A549 (cell line): ENCODE results near the gene FUCA2. TPM values are rescaled to one million over a fixed set of nuclear protein-coding genes. Genes with fewer than 3 reads are reported as not detected.
A peak's percentile ranks its signal among the peaks of the same experiment; 100 is the strongest.

ENCODE experiments used
- ATAC-seq, 2 experiments: fragments of 200-7000 bp in 1 of 2; fragments of >200 bp in 1 of 2; cut with Nextera tagmentation in 1 of 2; cut with Tn5 transposase in 1 of 2; 3 replicates each; pipeline versions ENCODE4 v1.8.0 to v1.9.1; 2018 to 2020; ENCODE audit warnings: mild to moderate bottlenecking in 1 of 2, moderate library complexity in 1 of 2
- CTCF ChIA-PET: fragments of 300-600 bp; sonication (Branson Sonifier 250); formaldehyde crosslinking; extraction: SDS; loops from one replicate; lab custom pipeline; 2021; ENCODE audit warnings: antibody characterized with exemption, inconsistent platforms; lab: Yijun Ruan, JAX
- POLR2A ChIA-PET: fragments of 350-600 bp; formaldehyde crosslinking; extraction: SDS; loops from one replicate; lab custom pipeline; 2021; ENCODE audit warnings: antibody characterized with exemption, inconsistent platforms; lab: Yijun Ruan, JAX
- DNase-seq, 2 experiments: peaks; one replicate each; pipeline versions ENCODE4 v3.0.0 to v3.0.0-alpha.2; 2011 to 2016; ENCODE audit warnings: low read depth in 1 of 2, low spot score in 1 of 2
- FAIRE-seq: peaks from 2 replicates; lab custom pipeline; 2011; peaks lifted over from hg19 to GRCh38; lab: Jason Lieb, UNC
- H3K27ac ChIP-seq, 2 experiments: fragments of >200 bp; sonication (Bioruptor Twin); formaldehyde crosslinking; 3 replicates each; pipeline ENCODE4 v1.5.1; 2016 to 2017
- H3K4me1 ChIP-seq: fragments of >200 bp; sonication (Bioruptor Twin); formaldehyde crosslinking; 3 replicates; pipeline ENCODE4 v1.6.1; 2016
- H3K4me2 ChIP-seq: fragments of >200 bp; sonication (Bioruptor Twin); formaldehyde crosslinking; 3 replicates; pipeline ENCODE4 v1.6.1; 2016
- H3K4me3 ChIP-seq: fragments of >200 bp; sonication (Bioruptor Twin); formaldehyde crosslinking; 3 replicates; pipeline ENCODE4 v1.5.1; 2016
- H3K9me3 ChIP-seq: fragments of >200 bp; sonication (Bioruptor Twin); formaldehyde crosslinking; 3 replicates; pipeline ENCODE4 v1.6.1; 2016
- BCL3 ChIP-seq: fragments of >200 bp; sonication (Bioruptor Twin); formaldehyde crosslinking; IDR thresholded peaks from 3 replicates; pipeline ENCODE4 v1.6.1; 2016
- CBX2 ChIP-seq: fragments of 200-600 bp; sonication (generic); IDR thresholded peaks from 2 replicates; pipeline ENCODE4 v1.6.1; 2016; ENCODE audit warnings: low read depth, mild to moderate bottlenecking, borderline replicate concordance
- CEBPB ChIP-seq, 2 experiments: fragments of >200 bp in 1 of 2; sonication (Bioruptor Twin) in 1 of 2; formaldehyde crosslinking in 1 of 2; IDR thresholded peaks; 2 replicates each; pipeline ENCODE4 v1.6.1; 2012 to 2016
- CHD2 ChIP-seq: fragments of 150-350 bp; IDR thresholded peaks from 2 replicates; pipeline ENCODE4 v1.6.1; 2014; ENCODE audit warnings: low read length; ENCODE audit not compliant: partially characterized antibody
- CHD4 ChIP-seq: fragments of 200-600 bp; sonication (generic); IDR thresholded peaks from 2 replicates; pipeline ENCODE4 v1.6.1; 2016; ENCODE audit warnings: antibody characterized with exemption, mild to moderate bottlenecking, borderline replicate concordance
- EHF ChIP-seq: fragments of 250-450 bp; sonication (Bioruptor Pico); IDR thresholded peaks from 2 replicates; pipeline ENCODE4 v1.5.0; 2020; ENCODE audit warnings: mild to moderate bottlenecking
- EHMT2 ChIP-seq: fragments of 200-600 bp; sonication (generic); IDR thresholded peaks from 2 replicates; pipeline ENCODE4 v1.6.1; 2016; ENCODE audit warnings: antibody characterized with exemption, low read depth, mild to moderate bottlenecking, moderate library complexity
- EP300 ChIP-seq, 2 experiments: fragments of >200 bp; sonication (Bioruptor Twin); formaldehyde crosslinking; IDR thresholded peaks; 2 replicates in 1 of 2; 3 replicates in 1 of 2; pipeline ENCODE4 v1.6.1; 2016 to 2017
- ESRRA ChIP-seq: fragments of 150-350 bp; IDR thresholded peaks from 2 replicates; pipeline ENCODE4 v1.6.1; 2014; ENCODE audit warnings: mild to moderate bottlenecking, low read length, borderline replicate concordance
- FOSL2 ChIP-seq, 2 experiments: fragments of 450-650 bp in 1 of 2; fragments of >200 bp in 1 of 2; sonication (Bioruptor Twin) in 1 of 2; formaldehyde crosslinking; IDR thresholded peaks; 2 replicates each; pipeline versions ENCODE4 v1.5.0 to v1.6.1; 2016 to 2020; ENCODE audit warnings: mild to moderate bottlenecking in 1 of 2, moderate library complexity in 1 of 2
- FOXS1 ChIP-seq: fragments of 250-450 bp; sonication (Bioruptor Pico); IDR thresholded peaks from 2 replicates; pipeline ENCODE4 v1.5.0; 2020; ENCODE audit warnings: mild to moderate bottlenecking, moderate library complexity
- HEYL ChIP-seq: fragments of 250-450 bp; sonication (Bioruptor Pico); IDR thresholded peaks from 2 replicates; pipeline ENCODE4 v1.8.0; 2021; ENCODE audit warnings: mild to moderate bottlenecking, moderate library complexity
- HOXA7 ChIP-seq: fragments of 250-450 bp; sonication (Bioruptor Pico); IDR thresholded peaks from 2 replicates; pipeline ENCODE4 v1.5.0; 2020; ENCODE audit warnings: mild to moderate bottlenecking, moderate library complexity
- HOXB13 ChIP-seq: fragments of 250-450 bp; sonication (Bioruptor Pico); IDR thresholded peaks from 2 replicates; pipeline ENCODE4 v1.5.0; 2020; ENCODE audit warnings: low read depth, mild to moderate bottlenecking, moderate library complexity
- HOXB5 ChIP-seq: fragments of 250-450 bp; sonication (Bioruptor Pico); IDR thresholded peaks from 2 replicates; pipeline ENCODE4 v1.5.0; 2020; ENCODE audit warnings: mild to moderate bottlenecking, moderate library complexity
- KDM1A ChIP-seq: fragments of 200-600 bp; sonication (generic); IDR thresholded peaks from 2 replicates; pipeline ENCODE4 v1.6.1; 2016; ENCODE audit warnings: low read depth, mild to moderate bottlenecking
- MAFK ChIP-seq: fragments of 450-650 bp; IDR thresholded peaks from 2 replicates; pipeline ENCODE4 v1.6.1; 2014; ENCODE audit not compliant: partially characterized antibody
- NFE2L2 ChIP-seq: fragments of 150-350 bp; conservative IDR thresholded peaks from 2 replicates; pipeline ENCODE4 v1.6.1; 2014; ENCODE audit warnings: low read length
- PHF8 ChIP-seq: fragments of 200-600 bp; sonication (generic); IDR thresholded peaks from 2 replicates; pipeline ENCODE4 v1.6.1; 2016; ENCODE audit warnings: low read depth, mild to moderate bottlenecking, antibody characterized with exemption, moderate library complexity, borderline replicate concordance
- POLR2A ChIP-seq: IDR thresholded peaks from 2 replicates; pipeline ENCODE4 v1.6.1; 2012; ENCODE audit warnings: mild to moderate bottlenecking, low read length
- RAD21 ChIP-seq, 2 experiments: fragments of >200 bp in 1 of 2; sonication (Bioruptor Twin) in 1 of 2; formaldehyde crosslinking in 1 of 2; IDR thresholded peaks in 1 of 2; conservative IDR thresholded peaks in 1 of 2; 2 replicates in 1 of 2; 3 replicates in 1 of 2; pipeline ENCODE4 v1.6.1; 2012 to 2018; ENCODE audit warnings: inconsistent platforms in 1 of 2
- RARB ChIP-seq: fragments of 250-450 bp; sonication (Bioruptor Pico); IDR thresholded peaks from 2 replicates; pipeline ENCODE4 v1.8.0; 2021; ENCODE audit warnings: mild to moderate bottlenecking, moderate library complexity
- RFX5 ChIP-seq: fragments of 450-650 bp; IDR thresholded peaks from 2 replicates; pipeline ENCODE4 v1.7.1; 2014; ENCODE audit warnings: antibody characterized with exemption, mild to moderate bottlenecking, moderate library complexity
- RNF2 ChIP-seq: fragments of 200-600 bp; sonication (generic); IDR thresholded peaks from 2 replicates; pipeline ENCODE4 v1.6.1; 2016; ENCODE audit warnings: low read depth, mild to moderate bottlenecking, antibody characterized with exemption, moderate library complexity, borderline replicate concordance
- SREBF2 ChIP-seq: fragments of 450-650 bp; IDR thresholded peaks from 2 replicates; pipeline ENCODE4 v1.6.1; 2014; ENCODE audit warnings: mild to moderate bottlenecking, moderate library complexity
- TFCP2L1 ChIP-seq: fragments of 250-450 bp; sonication (Bioruptor Pico); IDR thresholded peaks from 2 replicates; pipeline ENCODE4 v1.5.0; 2021; ENCODE audit warnings: mild to moderate bottlenecking
- TP53 ChIP-seq: fragments of 250-450 bp; sonication (Bioruptor Pico); IDR thresholded peaks from 2 replicates; pipeline ENCODE4 v1.5.0; 2021; ENCODE audit warnings: mild to moderate bottlenecking, moderate library complexity
- WGBS: methylation state at CpG from one replicate; pipeline ENCODE4 v1.1.6; 2017; ENCODE audit errors: missing lambda C conversion rate; 5-methylcytosine and 5-hydroxymethylcytosine counted together
- polyA plus RNA-seq, 4 experiments: library from polyadenylated mRNA; depleted of rRNA in 3 of 4; stranded (reverse); fragments of >200 nt; fragmentation: RNase III in 1 of 4; extraction: RNeasy Plus Mini Kit Qiagen cat#74134 plus additional on column Dnase treatment in 1 of 4; gene quantifications; 2 replicates in 3 of 4; 3 replicates in 1 of 4; pipeline ENCODE4 v1.2.3, GENCODE V29; 2011 to 2017
- TF ChIP-seq, protein P1 (sequence below): IDR thresholded peaks from 2 replicates; pipeline ENCODE4 v1.6.1; 2012
- TF ChIP-seq, protein P2 (sequence below): fragments of 200-600 bp; sonication (generic); IDR thresholded peaks from 2 replicates; pipeline ENCODE4 v1.6.1; 2016; ENCODE audit warnings: antibody characterized with exemption, mild to moderate bottlenecking, moderate library complexity
- TF ChIP-seq, protein P3 (sequence below): fragments of 250-450 bp; sonication (Bioruptor Pico); IDR thresholded peaks from 2 replicates; pipeline ENCODE4 v1.5.0; 2021; ENCODE audit warnings: mild to moderate bottlenecking, moderate library complexity, borderline replicate concordance

FUCA2 gene
- polyA plus RNA-seq, 2 of the 4 experiments (the other 2 are of a cell fraction): 46.9 to 55.5 TPM

DNA sequence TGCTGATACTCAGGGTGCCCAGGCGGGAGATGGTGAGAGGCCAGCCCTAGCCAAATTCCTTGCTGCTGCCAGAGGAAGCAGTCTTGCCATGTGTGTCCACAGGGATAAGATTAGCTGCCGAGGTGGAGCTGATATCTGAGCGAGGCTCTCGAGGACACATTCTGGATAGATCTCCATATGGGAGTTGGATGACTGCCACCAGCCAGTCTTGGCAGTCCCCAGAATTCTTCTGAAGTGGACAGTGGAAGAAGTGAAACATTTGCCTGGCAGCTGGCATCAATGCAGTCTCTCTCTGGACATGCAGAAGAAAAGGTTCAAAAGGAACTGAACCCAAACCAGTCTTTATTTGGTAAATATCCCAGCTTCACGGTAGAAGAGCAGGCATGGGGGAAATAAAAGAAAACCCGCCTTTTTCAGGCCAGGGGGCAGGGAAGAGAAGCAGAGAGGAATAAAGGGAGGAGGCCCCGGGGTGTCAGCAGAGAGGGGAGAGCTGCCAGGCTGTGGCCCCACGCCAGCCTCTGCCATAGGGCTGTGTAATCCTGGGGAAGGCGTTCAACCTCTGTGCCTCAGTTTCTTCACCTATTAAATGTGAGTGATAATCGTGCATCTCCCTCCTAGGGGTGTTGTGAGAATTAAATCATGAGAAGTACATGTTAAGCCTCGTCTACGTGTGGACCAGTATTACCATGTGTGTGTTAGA, 3.7 kb upstream of the FUCA2 start:
- no peak overlapping the region for H3K4me3 ChIP-seq
- FAIRE-seq (no peak), DNase-seq (no peak), ATAC-seq (no peak)
- peaks cover 7% of the 10 kb centered on the region; the same call in 2 of the 3 replicates for H3K4me1 ChIP-seq
- no peaks in the 10 kb centered on the region for H3K9me3 ChIP-seq
- 83% methylated on average over 11 of the region's 12 CpGs for WGBS
- ChIA-PET POLR2A (interaction anchor here (0.6 kb wide), 1 partner anchor 11 kb away, joined by 3 read pairs; no protein-coding TSS in a partner anchor), CTCF (no interaction called here)
- TF ChIP-seq FOXS1 (CRISPR knock-in tag) (no peak), RAD21 (conservative IDR thresholded peaks at IDR 0.05 in 1 of 2, IDR thresholded peaks at IDR 0.05 in 1 of 2) (no peak), RARB (CRISPR knock-in tag) (no peak), EHF (CRISPR knock-in tag) (no peak), CHD4 (no peak), MAFK (no peak), RFX5 (no peak), KDM1A (no peak), TFCP2L1 (CRISPR knock-in tag) (no peak), POLR2A (no peak), TP53 (CRISPR knock-in tag) (no peak), SREBF2 (no peak), NFE2L2 (no peak), PHF8 (no peak), ESRRA (no peak), HOXB13 (CRISPR knock-in tag) (no peak), BCL3 (no peak)
- TF ChIP-seq, protein P1, sequence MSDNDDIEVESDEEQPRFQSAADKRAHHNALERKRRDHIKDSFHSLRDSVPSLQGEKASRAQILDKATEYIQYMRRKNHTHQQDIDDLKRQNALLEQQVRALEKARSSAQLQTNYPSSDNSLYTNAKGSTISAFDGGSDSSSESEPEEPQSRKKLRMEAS: no peak
- H3K4me2 ChIP-seq: no peak overlapping the region
- H3K27ac ChIP-seq: no peak overlapping the region

DNA sequence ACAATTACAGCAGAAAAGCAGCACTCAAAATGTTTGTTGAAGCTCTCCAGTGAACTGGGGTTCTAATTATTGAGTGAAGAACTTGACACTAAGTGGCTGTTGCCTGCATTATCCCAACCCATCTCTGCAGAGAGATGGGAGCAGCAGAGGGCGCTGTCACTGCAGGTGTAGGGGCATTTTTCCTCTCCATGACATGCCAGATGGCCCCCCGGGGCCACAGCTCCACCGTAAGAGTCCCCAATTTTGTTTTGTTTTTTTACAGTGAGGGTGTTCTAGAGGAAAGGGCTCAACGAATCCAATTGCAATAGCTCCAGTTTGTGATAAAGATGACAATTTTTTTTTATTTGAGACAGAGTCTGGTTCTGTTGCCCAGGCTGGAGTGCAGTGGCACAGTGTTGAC, 1.9 kb upstream of the FUCA2 start:
- Histone ChIP-seq H3K27ac (no peak overlapping the region), H3K4me3 (no peak overlapping the region), H3K4me1 (peaks cover 15% of the 10 kb centered on the region; the same call in 2 of the 3 replicates), H3K4me2 (no peak overlapping the region), H3K9me3 (no peaks in the 10 kb centered on the region)
- 44% methylated on average over 2 of the region's 4 CpGs for whole genome bisulfite sequencing
- ATAC-seq (no peak), FAIRE-seq (no peak), DNase-seq (peak in 1 of 2 experiments; percentile 18)
- CTCF ChIA-PET: interaction anchor here (0.7 to 1.6 kb wide), 6 partner anchors 9 to 42 kb away, joined by 3 to 4 read pairs (median 3); no protein-coding TSS in a partner anchor
- POLR2A ChIA-PET: no interaction called here
- TF ChIP-seq CEBPB (IDR thresholded peaks at IDR 0.05): no peak
- TF ChIP-seq HOXA7: no peak
- no peak for TF ChIP-seq FOSL2 (IDR thresholded peaks at IDR 0.05)
- no peak for TF ChIP-seq FOSL2 (CRISPR knock-in tag; IDR thresholded peaks at IDR 0.05)
- no peak for TF ChIP-seq FOXS1 (CRISPR knock-in tag)
- no peak for TF ChIP-seq RNF2
- no peak for TF ChIP-seq CHD2
- no peak for TF ChIP-seq EP300 (IDR thresholded peaks at IDR 0.05)
- no peak for TF ChIP-seq CBX2
- TF ChIP-seq, protein P2, sequence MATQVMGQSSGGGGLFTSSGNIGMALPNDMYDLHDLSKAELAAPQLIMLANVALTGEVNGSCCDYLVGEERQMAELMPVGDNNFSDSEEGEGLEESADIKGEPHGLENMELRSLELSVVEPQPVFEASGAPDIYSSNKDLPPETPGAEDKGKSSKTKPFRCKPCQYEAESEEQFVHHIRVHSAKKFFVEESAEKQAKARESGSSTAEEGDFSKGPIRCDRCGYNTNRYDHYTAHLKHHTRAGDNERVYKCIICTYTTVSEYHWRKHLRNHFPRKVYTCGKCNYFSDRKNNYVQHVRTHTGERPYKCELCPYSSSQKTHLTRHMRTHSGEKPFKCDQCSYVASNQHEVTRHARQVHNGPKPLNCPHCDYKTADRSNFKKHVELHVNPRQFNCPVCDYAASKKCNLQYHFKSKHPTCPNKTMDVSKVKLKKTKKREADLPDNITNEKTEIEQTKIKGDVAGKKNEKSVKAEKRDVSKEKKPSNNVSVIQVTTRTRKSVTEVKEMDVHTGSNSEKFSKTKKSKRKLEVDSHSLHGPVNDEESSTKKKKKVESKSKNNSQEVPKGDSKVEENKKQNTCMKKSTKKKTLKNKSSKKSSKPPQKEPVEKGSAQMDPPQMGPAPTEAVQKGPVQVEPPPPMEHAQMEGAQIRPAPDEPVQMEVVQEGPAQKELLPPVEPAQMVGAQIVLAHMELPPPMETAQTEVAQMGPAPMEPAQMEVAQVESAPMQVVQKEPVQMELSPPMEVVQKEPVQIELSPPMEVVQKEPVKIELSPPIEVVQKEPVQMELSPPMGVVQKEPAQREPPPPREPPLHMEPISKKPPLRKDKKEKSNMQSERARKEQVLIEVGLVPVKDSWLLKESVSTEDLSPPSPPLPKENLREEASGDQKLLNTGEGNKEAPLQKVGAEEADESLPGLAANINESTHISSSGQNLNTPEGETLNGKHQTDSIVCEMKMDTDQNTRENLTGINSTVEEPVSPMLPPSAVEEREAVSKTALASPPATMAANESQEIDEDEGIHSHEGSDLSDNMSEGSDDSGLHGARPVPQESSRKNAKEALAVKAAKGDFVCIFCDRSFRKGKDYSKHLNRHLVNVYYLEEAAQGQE: no peak
- no peak for TF ChIP-seq EHMT2
- TF ChIP-seq HOXB5: no peak
- TF ChIP-seq MAFK: no peak
- peak; percentile 25 to 26; a peak in 1 of 5 replicates for TF ChIP-seq RAD21 (conservative IDR thresholded peaks at IDR 0.05 in 1 of 2, IDR thresholded peaks at IDR 0.05 in 1 of 2)
- TF ChIP-seq, protein P3, sequence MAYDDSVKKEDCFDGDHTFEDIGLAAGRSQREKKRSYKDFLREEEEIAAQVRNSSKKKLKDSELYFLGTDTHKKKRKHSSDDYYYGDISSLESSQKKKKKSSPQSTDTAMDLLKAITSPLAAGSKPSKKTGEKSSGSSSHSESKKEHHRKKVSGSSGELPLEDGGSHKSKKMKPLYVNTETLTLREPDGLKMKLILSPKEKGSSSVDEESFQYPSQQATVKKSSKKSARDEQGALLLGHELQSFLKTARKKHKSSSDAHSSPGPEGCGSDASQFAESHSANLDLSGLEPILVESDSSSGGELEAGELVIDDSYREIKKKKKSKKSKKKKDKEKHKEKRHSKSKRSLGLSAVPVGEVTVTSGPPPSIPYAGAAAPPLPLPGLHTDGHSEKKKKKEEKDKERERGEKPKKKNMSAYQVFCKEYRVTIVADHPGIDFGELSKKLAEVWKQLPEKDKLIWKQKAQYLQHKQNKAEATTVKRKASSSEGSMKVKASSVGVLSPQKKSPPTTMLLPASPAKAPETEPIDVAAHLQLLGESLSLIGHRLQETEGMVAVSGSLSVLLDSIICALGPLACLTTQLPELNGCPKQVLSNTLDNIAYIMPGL (CRISPR knock-in tag): no peak
- no peak for TF ChIP-seq RARB (CRISPR knock-in tag)
- TF ChIP-seq NFE2L2: no peak
- TF ChIP-seq HEYL (CRISPR knock-in tag): no peak
